ENCODE data around the gene GPHN. TPM values are rescaled to one million over a fixed set of nuclear protein-coding genes. Genes with fewer than 3 reads are reported as not detected.

GPHN gene
- total and polyA plus RNA-seq, 2 of the 8 experiments (the other 6 are each of a cell fraction or from before 2014, with no cell fraction given) = 6.0 to 16.0 TPM

- DNase-seq (ENCODE audit: low read depth in 1 of 2, low spot score in 2 of 2) (no peak), FAIRE-seq (no peak)
- no peaks in the 10 kb centered on the region for H3K36me3 ChIP-seq (ENCODE audit: control insufficient read depth in 2 of 4, insufficient read depth in 4 of 4, low read length in 3 of 4)
- H3K27ac ChIP-seq (ENCODE audit: low read depth, low read length) = no peak overlapping the region
- CTCF ChIA-PET (ENCODE audit: partially characterized antibody) = no interaction called here
- H3K9me3 ChIP-seq (ENCODE audit: insufficient read depth in 2 of 2, low read depth in 1 of 2, low read length in 1 of 2) = no peaks in the 10 kb centered on the region
- H3K56ac ChIP-seq (replicated peaks; ENCODE audit: insufficient read length, low read depth, low read length) = no peak overlapping the region
- H3K4ac ChIP-seq (replicated peaks; ENCODE audit: insufficient read length, low read depth, low read length) = no peak overlapping the region
- H3K27me3 ChIP-seq (replicated peaks in 1 of 4; ENCODE audit: control insufficient read depth in 3 of 4, extremely low read depth in 1 of 4, insufficient read depth in 3 of 4, low read length in 3 of 4) = no peaks in the 10 kb centered on the region
- no peaks in the 10 kb centered on the region for H3K23me2 ChIP-seq (ENCODE audit: low read depth, low read length)
- H3K18ac ChIP-seq (ENCODE audit: extremely low read depth, low read length) = no peak overlapping the region
- no peak overlapping the region for H2BK120ac ChIP-seq (replicated peaks; ENCODE audit: low read depth, low read length)
- no peak overlapping the region for H2AFZ ChIP-seq (ENCODE audit: low read length)
- H2AK5ac ChIP-seq (ENCODE audit: low read depth, low read length) = no peak overlapping the region
- no peak overlapping the region for H2BK12ac ChIP-seq (ENCODE audit: low read depth, low read length)
- no peak overlapping the region for H3K4me2 ChIP-seq (ENCODE audit: insufficient read depth in 1 of 2, low read depth in 2 of 2, low read length in 2 of 2)
- H2BK5ac ChIP-seq (ENCODE audit: low read depth, low read length) = no peak overlapping the region
- no peak overlapping the region for H4K5ac ChIP-seq (ENCODE audit: insufficient read length, low read depth, low read length)
- H3K79me1 ChIP-seq (ENCODE audit: low read depth, low read length) = no peaks in the 10 kb centered on the region; the same call in 1 of the 2 replicates
- no peak for TF ChIP-seq BRCA1 (IDR thresholded peaks at IDR 0.05; ENCODE audit: low read depth, low read length)
- TF ChIP-seq ATF2 (IDR thresholded peaks at IDR 0.05; ENCODE audit: low read length) = no peak
- TF ChIP-seq SAP30 (IDR thresholded peaks at IDR 0.05; ENCODE audit: insufficient read depth, insufficient replicate concordance, low read length) = no peak
- no peak for TF ChIP-seq YY1 (IDR thresholded peaks at IDR 0.05; ENCODE audit: low read depth, low read length)
- no peak for TF ChIP-seq TEAD4 (IDR thresholded peaks at IDR 0.05; ENCODE audit: low read depth, low read length)
- TF ChIP-seq ASH2L (IDR thresholded peaks at IDR 0.05; ENCODE audit: low read length) = no peak
- no peak for TF ChIP-seq EGR1 (IDR thresholded peaks at IDR 0.05; ENCODE audit: borderline replicate concordance, low read depth, low read length)
- TF ChIP-seq CBX8 (IDR thresholded peaks at IDR 0.05; ENCODE audit: borderline replicate concordance, low read depth, low read length) = no peak
- no peak overlapping the region for H4K91ac ChIP-seq (replicated peaks; ENCODE audit: insufficient read length, low read length)
- H3K4me3 ChIP-seq (ENCODE audit: extremely low read depth in 1 of 4, insufficient read depth in 2 of 4, low read depth in 3 of 4, low read length in 4 of 4) = no peak overlapping the region
- no peak overlapping the region for H3K9ac ChIP-seq (replicated peaks in 1 of 4; ENCODE audit: extremely low read depth in 1 of 4, low read depth in 3 of 4, low read length in 3 of 4)
- no peak overlapping the region for H2BK20ac ChIP-seq (ENCODE audit: low read length)
- H3K4me1 ChIP-seq (replicated peaks in 1 of 4; ENCODE audit: control insufficient read depth in 3 of 4, insufficient read depth in 4 of 4, low read length in 3 of 4) = no peaks in the 10 kb centered on the region
- no peak overlapping the region for H3K23ac ChIP-seq (ENCODE audit: insufficient read length)
- POLR2A ChIA-PET (ENCODE audit: partially characterized antibody) = no interaction called here
- peaks cover 0 to 2% of the 10 kb centered on the region in 2 experiments for H4K20me1 ChIP-seq (replicated peaks in 1 of 2; ENCODE audit: control insufficient read depth in 1 of 2, insufficient read depth in 2 of 2, low read length in 2 of 2)
- H3K79me2 ChIP-seq (ENCODE audit: control insufficient read depth in 1 of 2, insufficient read depth in 2 of 2, low read length in 2 of 2) = peaks cover 0 to 19% of the 10 kb centered on the region in 2 experiments; a peak in 2 of 4 replicates
- H4K8ac ChIP-seq (ENCODE audit: extremely low read depth, insufficient read depth, low read length) = no peak overlapping the region
- H2BK15ac ChIP-seq (ENCODE audit: low read length) = no peak overlapping the region
- no peak overlapping the region for H3K14ac ChIP-seq (ENCODE audit: insufficient read length)
These were observed 121.6 kb downstream of the GPHN start for GRCh38 chr14:66629499-66629898.

Data from H1 (cell line).